Activated naive CD4-positive, alpha-beta T cell treated with Interleukin-2 at 50 U/mL for 16 hours (primary cell): Measurements from ENCODE around the gene RFC2.
A peak's percentile ranks its signal among the peaks of the same experiment; 100 is the strongest.
"Not testable (repeated sequence)": the region's sequence is repeated elsewhere in the genome, so short reads cannot be mapped to it uniquely, and the experiment has no call there.

Experiments used
- DNase-seq: peaks from one replicate; pipeline ENCODE4 v3.0.0-alpha.2; 2020

The RFC2 gene

DNA sequence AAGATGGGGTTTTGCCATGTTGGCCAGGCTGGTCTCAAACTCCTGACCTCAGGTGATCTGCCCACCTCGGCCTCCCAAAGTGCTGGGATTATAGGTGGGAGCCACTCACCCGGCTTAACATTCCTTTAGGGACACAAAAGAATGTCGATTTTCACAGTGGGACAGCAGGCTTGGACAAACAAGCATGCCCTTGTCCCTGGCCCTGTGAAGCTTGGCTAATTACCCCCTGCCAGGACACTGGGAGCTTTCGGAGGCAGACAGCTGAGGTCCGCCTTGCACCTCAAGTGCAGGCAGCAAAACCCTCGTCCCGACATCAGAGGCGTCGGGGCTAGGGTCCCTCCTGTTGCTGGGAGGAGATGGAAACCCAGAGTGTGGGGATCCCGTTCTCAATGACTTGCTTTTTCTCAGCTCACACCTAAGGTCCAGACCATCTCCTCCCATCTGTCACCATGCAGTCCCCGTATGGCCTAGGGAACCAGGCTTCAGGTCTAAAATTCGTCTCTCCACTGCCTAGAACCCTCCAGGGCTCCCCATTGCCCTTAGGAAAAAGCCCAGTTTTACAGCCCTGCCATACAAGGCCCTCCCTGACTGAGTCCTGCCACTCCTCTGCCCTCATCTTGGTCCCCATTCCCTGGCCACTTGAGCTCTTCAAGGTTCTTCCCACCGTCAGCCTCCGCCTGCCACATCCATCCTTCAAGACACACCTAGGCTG is 28.7 kb upstream of the RFC2 start:
- no peak for DNase-seq

DNA sequence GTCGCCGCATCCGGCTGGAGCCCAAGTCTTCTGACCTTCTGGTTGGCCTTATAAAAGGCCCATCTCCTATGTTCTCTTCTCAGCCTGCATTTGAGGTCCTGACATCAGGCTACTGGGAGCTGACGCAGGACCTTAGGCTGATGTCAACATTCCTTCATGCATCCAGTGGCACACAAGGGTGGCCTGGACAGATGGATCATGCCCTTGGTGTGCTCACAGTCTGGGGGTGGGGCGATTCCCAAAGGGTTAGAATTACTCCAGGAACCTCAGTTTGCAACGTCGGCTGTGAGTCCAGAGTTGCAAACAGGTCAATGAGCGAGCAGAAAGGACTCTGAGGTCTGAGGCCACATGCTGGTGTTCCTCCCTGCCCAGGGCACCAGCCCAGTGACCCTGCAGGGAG is 26.8 kb upstream of the RFC2 start:
- no peak for DNase-seq

DNA sequence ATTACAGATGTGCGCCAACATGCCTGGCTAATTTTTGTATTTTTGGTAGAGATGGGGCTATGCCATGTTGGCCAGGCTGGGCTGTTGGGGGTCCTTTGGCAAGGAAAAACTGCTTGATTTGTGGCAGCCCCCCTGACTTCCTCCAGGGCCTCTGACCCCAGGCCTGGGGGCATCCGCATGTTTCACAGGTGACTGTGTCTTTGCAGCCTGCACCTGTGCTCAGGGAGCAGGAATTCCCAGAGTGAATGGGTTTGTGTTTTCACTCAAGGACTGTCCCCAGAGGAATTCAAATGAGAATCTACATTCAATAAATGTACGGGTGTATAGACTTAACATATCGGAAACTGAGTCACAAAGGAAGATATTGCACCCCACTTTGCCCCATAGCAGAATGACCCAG is 23.4 kb upstream of the RFC2 start:
- DNase-seq, result no peak

DNA sequence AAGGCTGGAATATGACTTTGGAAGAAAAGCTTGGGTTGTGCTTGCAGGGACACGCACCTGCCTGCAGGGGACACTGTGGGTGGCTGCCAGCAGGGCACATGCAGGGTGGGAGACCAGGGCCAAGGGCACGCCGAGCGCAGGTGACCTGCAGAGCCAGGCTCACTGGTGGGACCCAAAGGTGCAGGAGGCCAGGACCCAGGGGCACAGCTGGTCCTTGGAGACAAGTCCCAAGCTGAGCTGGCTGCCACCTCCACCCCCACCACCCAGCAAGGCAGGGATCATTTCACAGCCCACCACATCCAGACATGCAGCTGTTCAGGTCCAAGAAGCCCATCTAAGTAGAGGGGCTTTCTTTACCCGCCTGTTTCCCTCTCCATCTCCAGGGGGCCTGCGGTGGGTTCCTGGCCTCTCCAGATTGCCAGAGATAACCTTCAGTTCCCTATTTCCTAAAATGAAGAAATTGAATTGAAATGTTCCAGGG is 21.2 kb upstream of the RFC2 start:
- DNase-seq, result no peak

DNA sequence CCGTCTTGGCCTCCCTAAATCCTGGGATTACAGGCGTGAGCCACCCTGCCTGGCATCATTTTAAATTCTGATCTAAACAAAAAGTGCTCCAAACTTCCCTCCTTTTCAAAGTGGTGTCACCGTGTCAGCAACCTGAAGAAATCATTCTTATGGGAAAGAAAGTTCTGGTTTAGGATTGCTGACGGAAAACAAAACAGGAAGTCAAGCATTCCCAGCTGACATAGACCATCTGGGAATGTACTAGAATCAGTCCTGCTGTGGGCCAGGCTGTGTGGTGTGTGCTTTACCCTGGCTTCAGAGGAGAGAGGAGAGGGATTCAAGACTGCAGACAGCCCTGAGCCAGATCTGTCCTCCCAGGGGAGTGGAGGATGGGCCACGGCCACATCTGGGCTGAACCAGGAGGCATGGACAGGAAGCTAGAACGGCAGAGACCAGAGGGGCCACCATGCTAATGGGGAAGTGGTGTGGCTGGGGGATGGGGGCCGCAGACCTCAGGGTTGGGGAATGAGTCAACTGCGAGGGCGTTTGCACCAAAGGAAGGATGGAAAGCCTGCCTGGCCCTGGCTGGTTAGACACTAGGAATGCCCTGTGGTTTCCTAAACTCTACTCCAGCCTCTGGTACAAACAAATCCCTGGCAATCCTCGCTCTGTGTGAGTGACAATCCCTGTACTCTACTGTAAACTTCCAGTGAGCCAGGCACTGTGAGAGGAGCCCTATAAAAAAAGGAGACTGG is 18.3 kb upstream of the RFC2 start:
- DNase-seq, result no peak

DNA sequence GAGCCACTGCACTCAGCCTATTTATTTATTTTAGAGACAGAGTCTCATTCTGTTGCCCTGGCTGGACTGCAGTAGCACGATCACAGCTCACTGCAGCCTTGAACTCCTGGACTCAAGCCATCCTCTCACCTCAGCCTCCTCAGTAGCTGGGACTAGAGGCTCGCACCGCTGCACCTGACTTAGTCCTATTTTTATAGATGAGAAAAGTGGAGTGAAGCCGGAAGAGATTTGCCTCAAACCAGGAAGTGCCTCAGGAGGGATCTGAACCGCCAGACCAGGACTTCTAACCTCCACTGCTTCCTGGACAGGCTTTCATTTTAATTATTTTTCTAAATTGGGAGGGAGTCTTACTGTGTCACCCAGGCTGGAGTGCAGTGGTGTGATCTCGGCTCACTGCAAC is 17.5 kb upstream of the RFC2 start:
- no peak for DNase-seq

DNA sequence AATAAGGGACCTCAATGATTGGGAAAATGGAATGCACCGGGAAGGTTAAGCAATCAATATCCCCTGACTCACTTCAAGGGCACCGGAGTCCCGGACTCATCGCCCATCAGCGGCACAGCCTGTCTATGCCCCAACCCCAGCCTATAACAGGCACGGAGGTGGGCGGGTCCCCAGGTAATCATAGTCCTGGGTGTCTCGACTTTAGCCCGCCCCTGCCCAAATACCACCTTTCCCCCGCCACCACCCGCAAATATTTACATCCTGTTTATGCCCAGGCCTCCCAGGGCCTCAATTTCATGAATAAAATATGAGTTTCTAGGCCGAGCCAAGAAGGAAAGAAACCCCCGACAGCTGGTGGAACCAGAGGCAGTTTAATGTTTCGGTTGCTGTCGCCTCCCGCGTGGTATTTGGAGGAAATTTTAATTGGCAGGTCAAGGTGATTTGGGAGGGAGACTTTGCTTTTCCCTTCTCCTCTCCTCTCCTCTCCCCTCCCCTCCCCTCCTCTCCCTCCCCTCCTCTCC is 15.6 kb upstream of the RFC2 start:
- peak; percentile 66 for DNase-seq

DNA sequence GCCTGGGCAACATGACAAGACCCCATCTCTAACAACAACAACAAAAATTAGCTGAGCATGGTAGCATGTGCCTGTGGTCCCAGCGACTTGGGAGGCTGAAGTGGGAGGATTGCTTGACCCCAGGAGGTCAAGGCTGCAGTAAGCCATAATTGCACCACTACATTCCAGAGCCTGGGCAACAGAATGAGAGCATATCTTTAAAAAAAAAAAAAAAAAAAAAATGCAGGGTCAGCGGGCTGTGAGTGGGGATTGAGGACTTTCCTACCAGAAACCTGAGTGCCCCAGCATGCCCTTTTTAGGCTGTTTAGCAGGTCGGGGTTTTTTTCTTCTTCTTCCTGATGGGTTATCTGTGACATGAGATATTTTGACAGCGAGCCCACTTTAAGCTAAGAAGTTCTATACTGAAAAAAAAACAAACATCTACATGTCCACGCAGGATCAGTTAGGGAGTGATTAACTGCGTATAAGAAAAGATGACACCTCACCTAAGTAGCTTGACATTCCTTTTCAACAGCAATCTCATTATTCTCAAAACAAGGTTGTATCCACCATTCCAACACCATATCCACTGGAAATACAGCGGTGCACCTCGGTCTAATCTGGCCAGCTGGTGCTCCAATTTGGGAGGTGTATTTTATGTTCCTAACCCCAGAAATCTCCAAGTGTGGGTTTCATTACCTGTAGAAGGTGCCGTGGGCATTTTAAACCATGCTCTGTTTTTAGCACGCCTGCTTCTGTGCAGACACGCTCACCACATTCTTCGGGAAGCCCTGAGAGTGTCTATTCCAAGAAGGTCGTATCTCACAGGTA is 13.8 kb upstream of the RFC2 start:
- no peak for DNase-seq

DNA sequence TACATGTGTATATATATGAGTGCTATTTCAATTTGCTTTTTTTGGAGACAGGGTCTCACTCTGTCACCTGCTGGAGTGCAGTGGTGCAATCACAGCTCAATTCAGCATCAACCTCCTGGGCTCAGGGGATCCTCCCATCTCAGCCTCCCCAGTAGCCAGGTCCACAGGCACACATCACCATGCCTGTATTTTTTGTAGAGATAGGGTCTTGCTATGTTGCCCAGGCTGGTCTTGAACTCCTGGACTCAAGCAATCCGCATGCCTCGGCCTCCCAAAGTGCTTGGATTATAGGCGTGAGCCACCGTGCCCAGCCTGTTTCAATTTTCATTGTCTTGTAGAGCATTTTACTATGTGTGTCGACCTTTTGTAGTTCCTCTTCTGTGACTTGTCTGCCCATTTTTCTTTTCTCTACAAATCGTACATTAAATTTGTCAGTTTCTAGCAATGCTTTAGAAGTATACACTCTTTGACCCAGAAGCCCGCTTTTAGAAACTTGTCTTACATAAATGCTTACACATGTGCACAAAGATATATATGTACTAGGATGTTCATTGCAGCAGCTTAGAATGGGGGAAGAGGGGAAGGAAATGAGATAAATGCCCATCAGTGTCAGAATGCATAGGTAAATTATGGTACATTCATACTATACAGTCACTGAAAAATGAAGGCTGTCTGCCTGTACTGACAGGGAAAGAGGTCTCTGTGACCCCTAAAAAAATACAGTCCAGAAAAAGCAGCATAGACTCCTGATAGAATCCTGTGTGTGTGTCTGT is 12.2 kb upstream of the RFC2 start:
- DNase-seq, result no peak

DNA sequence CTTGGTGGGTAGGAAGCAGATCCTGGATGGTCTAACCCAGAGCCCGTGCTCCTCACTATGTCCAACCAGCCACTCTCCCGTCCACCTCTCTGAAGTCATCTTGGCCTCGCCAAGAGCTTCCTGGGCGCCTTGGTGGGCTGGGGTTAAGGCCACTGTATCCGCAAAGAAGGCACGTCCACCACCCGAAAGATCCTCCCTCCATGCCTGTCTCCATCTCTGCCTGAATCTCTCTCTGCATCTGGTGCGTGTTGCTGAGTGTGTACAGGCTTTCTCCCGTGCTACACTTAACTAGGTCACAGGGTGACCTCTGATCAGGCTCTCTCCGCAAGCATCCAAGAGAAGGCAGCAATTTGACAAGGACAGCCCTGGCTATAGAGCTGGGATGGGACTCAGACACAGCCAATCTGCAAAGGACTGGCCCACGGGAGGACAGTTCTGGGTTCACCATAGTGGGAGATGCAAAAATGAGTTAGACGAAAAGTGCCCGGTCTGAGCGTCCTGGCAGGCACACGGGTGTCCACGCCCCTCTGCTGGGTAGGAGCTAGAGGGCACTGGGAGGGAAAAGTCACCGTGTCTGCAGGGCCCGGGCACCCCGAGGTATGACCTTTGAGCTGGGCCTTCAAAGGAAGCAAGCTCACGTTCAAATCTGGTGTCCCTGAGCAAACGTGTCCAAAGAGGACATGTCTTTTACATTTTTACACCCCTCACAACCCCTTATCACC is 9.4 kb upstream of the RFC2 start:
- DNase-seq, result no peak

DNA sequence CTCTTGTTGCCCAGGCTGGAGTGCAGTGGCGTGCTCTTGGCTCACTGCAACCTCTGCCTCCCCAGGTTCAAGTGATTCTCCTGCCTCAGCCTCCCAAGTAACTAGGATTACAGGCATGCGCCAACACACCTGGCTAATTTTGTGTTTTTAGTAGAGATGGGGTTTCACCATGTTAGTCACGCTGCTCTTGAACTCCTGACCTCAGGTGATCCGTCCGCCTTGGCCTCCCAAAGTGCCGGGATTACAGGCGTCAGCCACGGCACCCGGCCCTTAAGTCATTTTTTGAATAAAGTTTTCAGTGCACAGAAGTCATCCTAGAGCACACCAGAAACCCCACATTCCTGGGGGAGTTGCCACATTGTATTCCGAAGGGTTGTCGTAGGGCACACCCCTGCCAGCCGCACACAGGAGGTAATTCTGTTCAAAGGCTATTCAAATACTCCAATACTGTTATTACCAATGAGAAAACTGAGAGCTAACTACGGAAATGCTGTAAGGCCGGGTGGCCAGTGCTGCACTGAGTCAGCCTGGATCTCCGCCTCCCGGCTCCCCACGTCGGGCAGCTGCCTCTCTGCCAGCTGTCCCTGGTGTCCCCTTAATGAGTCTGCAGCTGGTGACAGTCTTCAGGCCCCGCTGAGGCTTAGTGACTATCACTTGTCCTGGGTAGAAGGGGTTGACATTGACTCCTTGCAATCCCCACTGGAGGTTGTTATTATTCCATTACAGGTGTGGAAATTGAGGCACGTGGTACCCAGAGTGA is 8.6 kb upstream of the RFC2 start:
- no peak for DNase-seq

DNA sequence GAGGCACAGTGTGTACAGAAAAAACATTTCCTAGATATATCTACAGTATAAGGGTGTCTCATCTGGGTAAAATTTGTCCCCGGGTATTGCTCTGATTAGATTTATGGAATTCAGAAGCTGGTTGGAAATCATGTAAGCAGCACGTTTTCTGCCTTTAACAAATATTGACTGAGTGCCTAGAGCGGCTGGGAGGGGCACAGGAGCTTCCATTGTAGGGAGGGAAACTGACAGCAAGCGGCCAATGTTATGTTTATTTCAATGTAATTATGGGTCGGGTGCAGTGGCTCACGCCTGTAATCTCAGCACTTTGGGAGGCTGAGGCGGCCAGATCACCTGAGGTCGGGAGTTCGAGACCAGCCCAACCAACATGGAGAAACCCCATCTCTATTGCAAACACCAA is 4.4 kb upstream of the RFC2 start:
- no peak for DNase-seq

DNA sequence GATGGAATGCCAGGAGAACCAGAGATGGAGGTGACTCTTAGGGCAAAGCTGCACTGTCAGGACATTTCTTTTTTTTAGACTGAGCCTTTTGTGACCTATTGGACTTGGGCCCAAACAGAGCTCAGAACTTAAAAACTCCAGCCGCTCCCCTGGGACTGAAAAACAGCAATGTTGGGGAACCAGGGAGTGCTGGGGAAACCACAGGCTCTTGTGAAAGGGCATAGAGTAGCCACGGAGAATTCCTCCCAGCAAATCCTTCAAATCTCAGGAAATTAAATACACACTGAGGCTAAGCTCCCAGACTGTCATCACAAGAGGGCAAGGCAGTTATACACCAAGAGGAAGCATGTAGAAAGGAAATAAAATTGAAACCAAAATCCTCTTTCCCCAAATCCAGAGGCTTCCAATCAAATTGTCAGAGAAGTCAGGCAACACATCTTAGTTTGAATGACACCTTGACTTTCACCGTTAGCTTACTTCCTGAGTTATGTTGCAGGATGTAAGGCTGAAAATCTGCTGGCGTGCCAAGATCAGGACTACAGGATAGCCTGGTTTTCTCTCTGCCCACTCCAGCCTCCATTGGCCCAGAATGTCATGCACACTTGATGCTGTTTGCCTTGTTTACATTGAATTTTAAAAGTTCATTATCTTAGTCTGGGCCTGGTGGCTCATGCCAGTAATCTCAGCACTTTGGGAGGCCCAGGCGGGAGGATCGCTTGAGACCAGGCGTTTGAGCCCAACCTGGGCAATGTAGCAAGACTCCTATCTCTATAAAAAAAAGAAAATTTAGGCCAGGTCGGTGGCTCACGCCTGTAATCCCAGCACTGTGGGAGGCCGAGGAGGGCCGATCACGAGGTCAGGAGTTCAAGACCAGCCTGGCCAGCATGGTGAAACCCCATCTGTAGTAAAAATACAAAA is 2.6 kb upstream of the RFC2 start:
- no peak for DNase-seq

DNA sequence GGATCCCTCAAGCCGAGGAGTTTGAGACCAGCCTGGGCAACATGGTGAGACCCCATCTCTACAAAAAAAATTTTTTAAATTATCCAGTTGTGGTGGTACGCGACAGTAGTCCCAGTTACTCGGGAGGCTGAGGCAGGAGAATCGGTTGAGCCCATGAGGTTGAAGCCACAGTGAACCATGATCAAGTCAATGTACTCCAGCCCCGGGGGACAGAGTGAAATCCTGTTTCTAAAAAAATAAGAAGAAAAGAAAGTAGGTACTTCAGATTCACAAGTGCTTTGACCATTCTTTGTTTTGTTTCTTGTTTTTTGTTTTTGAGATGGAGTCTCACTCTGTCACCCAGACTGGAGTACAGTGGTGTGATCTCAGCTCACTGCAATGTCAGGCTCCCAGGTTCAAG is 1.3 kb upstream of the RFC2 start:
- DNase-seq, result not testable (repeated sequence)

DNA sequence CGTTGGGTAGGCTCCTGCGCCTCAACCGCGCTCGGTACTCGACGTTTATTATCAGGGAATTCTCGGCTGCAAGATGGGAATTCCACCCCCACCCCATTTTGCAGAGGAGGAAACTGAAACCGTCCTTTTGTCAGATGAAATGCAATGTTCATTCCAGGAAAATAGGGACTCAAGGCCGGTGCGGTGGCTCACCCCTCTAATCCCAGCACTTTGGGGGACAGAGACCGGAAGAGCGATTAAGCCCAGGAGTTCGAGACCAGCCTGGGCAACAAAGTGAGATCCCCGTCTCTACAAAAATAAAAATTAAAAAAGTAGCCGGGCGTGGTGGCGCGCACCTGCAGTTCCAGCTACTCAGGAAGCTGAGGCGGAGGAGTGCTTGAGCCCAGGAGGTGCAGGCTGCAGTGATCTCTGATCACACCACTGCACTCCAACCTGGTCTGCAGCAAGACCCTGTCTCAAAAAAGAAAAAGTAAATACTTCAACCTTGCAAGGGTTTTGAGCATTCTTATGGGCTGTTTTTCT is 720 bp upstream of the RFC2 start:
- DNase-seq, result no peak

DNA sequence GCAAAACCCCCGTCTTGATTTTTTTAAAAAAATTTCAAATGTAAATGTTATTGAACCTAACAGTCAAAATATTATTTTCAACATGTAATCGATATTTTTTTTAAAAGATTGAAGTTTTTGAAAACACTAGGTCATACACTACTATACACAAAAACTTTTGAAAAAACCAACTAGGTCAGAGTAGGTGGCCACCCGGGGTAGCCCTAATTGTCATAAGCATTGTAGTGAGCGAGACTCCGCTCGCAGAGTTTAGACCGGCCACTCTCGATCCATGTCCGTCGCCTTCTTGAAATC is 417 bp downstream of the RFC2 start:
- DNase-seq, result no peak

DNA sequence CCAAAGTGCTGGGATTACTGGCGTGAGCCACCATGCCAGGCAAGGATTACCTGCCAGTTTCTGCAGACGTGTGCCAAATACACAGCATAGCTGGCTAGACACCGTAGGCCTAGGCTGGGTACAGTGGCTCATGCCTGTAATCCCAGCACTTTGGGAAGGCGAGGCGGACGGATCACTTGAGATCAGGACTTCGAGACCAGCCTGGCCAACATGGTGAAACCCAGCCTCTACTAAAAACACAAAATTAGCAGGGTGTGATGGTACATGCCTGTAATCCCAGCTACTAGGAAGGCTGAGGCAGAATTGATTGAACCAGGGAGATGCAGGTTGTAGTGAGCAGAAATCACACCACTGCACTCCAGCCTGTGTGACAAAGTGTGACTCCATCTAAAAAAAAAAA is 868 bp downstream of the RFC2 start:
- DNase-seq, result no peak

DNA sequence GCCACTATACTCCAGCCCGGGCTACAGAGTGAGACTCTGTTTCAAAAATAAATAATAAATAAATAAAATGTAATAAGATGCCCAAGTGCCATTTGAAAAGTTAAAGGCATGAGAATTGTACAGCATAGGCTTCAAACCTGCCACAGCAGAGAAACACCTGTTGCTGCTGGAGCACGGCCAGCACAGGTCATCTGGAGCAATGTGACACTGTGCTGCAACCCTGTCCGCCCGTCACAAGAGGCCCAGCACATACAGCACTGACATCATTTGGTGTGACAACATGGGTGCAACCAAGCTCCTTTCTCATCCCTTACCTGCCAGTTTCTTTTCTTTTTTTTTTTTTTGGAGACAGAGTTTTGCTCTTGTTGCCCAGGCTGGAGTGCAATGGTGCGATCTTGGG is 1.3 kb downstream of the RFC2 start:
- DNase-seq, result no peak

DNA sequence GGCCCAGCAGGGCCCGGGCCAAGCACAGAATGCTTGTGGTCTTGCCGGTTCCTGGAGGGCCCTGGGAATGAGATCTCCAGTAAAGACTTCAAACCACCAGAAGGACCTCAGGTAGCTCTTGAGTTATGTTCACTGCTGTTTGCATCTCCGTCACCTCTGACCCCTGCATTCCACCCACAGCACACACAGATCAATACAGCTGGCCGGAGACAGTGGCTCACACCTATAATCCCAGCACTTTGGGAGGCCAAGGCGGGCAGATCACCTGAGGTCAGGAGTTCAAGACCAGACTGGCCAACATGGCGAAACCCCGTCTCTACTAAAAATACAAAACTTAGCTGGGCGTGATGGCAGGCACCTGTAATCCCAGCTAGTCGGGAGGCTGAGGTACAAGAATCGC is 5.1 kb downstream of the RFC2 start:
- not testable (repeated sequence) for DNase-seq

DNA sequence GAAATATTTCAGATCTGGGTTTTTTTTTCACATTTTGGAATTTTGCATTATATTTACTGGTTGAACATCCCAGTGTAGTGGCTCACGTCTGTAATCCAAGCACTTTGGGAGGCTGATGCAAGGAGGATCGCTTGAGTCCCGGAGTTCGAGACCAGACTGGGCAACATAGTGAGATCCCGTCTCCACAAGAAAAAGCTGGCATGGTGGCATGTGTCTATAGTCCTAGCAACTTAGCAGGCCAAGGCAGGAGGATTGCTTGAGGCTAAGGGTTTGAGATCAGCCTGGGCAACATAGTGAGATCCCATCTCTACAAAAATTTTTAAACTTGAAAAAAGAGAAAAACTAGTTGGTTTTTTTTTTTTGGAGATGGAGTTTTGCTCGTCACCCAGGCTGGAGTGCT is 6.0 kb downstream of the RFC2 start:
- DNase-seq, result no peak
